Measurements from ENCODE around the gene RNF38. TPM values are rescaled to one million over a fixed set of nuclear protein-coding genes. Genes with fewer than 3 reads are reported as not detected.

Gene RNF38
- total and polyA plus RNA-seq, 2 experiments from 2014 or later: 13.7 to 61.9 TPM

DNA sequence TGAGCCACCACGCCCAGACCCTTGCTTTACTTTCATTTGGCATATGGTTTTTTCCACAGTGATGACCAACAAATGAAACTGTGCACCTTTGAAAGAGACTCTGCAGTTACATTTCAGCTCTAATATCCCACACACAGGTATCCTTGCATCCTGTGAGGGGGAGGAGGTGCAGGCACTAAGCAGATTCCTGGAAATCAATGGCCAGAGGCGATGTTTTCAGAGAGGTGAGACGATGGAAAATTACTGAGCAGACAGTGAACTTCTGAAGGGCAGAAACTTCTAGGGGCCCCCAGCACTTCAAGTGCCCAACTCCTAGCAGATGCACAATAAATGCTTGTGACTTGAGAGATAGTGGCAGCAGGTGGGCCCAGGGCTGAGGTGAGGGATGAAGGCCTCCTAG is 112.0 kb downstream of the RNF38 start:
- Histone ChIP-seq H3K36me3 (ENCODE audit: insufficient read depth) (no peaks in the 10 kb centered on the region), H3K4me2 (no peak overlapping the region), H3F3A (replicated peaks; ENCODE audit: low read depth) (no peaks in the 10 kb centered on the region), H3K9me2 (ENCODE audit: insufficient read depth) (no peaks in the 10 kb centered on the region), H2AFZ (no peak overlapping the region), H3K27me3 (ENCODE audit: insufficient read depth) (no peaks in the 10 kb centered on the region), H4K20me1 (replicated peaks; ENCODE audit: insufficient read depth) (no peaks in the 10 kb centered on the region), H3K79me2 (replicated peaks; ENCODE audit: insufficient read depth) (no peaks in the 10 kb centered on the region), H3K27ac (ENCODE audit: low read depth) (no peak overlapping the region), H3K4me3 (no peak overlapping the region), H3K4me1 (ENCODE audit: insufficient read depth) (no peaks in the 10 kb centered on the region)
- DNase-seq (ENCODE audit: low spot score): no peak
- H3K4me1 Mint-ChIP-seq: peaks cover 10% of the 10 kb centered on the region
- no peaks in the 10 kb centered on the region for H3K36me3 Mint-ChIP-seq (ENCODE audit: low read depth)
- no peaks in the 10 kb centered on the region for H3K9me3 Mint-ChIP-seq
- H3K4me3 Mint-ChIP-seq: no peak overlapping the region
- ATAC-seq: no peak
- TF ChIP-seq, protein P1, sequence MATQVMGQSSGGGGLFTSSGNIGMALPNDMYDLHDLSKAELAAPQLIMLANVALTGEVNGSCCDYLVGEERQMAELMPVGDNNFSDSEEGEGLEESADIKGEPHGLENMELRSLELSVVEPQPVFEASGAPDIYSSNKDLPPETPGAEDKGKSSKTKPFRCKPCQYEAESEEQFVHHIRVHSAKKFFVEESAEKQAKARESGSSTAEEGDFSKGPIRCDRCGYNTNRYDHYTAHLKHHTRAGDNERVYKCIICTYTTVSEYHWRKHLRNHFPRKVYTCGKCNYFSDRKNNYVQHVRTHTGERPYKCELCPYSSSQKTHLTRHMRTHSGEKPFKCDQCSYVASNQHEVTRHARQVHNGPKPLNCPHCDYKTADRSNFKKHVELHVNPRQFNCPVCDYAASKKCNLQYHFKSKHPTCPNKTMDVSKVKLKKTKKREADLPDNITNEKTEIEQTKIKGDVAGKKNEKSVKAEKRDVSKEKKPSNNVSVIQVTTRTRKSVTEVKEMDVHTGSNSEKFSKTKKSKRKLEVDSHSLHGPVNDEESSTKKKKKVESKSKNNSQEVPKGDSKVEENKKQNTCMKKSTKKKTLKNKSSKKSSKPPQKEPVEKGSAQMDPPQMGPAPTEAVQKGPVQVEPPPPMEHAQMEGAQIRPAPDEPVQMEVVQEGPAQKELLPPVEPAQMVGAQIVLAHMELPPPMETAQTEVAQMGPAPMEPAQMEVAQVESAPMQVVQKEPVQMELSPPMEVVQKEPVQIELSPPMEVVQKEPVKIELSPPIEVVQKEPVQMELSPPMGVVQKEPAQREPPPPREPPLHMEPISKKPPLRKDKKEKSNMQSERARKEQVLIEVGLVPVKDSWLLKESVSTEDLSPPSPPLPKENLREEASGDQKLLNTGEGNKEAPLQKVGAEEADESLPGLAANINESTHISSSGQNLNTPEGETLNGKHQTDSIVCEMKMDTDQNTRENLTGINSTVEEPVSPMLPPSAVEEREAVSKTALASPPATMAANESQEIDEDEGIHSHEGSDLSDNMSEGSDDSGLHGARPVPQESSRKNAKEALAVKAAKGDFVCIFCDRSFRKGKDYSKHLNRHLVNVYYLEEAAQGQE (IDR thresholded peaks at IDR 0.05; ENCODE audit: unreplicated experiment): no peak
- TF ChIP-seq ZNF114 (CRISPR knock-in tag; IDR thresholded peaks at IDR 0.05): no peak
- TF ChIP-seq, protein P2, sequence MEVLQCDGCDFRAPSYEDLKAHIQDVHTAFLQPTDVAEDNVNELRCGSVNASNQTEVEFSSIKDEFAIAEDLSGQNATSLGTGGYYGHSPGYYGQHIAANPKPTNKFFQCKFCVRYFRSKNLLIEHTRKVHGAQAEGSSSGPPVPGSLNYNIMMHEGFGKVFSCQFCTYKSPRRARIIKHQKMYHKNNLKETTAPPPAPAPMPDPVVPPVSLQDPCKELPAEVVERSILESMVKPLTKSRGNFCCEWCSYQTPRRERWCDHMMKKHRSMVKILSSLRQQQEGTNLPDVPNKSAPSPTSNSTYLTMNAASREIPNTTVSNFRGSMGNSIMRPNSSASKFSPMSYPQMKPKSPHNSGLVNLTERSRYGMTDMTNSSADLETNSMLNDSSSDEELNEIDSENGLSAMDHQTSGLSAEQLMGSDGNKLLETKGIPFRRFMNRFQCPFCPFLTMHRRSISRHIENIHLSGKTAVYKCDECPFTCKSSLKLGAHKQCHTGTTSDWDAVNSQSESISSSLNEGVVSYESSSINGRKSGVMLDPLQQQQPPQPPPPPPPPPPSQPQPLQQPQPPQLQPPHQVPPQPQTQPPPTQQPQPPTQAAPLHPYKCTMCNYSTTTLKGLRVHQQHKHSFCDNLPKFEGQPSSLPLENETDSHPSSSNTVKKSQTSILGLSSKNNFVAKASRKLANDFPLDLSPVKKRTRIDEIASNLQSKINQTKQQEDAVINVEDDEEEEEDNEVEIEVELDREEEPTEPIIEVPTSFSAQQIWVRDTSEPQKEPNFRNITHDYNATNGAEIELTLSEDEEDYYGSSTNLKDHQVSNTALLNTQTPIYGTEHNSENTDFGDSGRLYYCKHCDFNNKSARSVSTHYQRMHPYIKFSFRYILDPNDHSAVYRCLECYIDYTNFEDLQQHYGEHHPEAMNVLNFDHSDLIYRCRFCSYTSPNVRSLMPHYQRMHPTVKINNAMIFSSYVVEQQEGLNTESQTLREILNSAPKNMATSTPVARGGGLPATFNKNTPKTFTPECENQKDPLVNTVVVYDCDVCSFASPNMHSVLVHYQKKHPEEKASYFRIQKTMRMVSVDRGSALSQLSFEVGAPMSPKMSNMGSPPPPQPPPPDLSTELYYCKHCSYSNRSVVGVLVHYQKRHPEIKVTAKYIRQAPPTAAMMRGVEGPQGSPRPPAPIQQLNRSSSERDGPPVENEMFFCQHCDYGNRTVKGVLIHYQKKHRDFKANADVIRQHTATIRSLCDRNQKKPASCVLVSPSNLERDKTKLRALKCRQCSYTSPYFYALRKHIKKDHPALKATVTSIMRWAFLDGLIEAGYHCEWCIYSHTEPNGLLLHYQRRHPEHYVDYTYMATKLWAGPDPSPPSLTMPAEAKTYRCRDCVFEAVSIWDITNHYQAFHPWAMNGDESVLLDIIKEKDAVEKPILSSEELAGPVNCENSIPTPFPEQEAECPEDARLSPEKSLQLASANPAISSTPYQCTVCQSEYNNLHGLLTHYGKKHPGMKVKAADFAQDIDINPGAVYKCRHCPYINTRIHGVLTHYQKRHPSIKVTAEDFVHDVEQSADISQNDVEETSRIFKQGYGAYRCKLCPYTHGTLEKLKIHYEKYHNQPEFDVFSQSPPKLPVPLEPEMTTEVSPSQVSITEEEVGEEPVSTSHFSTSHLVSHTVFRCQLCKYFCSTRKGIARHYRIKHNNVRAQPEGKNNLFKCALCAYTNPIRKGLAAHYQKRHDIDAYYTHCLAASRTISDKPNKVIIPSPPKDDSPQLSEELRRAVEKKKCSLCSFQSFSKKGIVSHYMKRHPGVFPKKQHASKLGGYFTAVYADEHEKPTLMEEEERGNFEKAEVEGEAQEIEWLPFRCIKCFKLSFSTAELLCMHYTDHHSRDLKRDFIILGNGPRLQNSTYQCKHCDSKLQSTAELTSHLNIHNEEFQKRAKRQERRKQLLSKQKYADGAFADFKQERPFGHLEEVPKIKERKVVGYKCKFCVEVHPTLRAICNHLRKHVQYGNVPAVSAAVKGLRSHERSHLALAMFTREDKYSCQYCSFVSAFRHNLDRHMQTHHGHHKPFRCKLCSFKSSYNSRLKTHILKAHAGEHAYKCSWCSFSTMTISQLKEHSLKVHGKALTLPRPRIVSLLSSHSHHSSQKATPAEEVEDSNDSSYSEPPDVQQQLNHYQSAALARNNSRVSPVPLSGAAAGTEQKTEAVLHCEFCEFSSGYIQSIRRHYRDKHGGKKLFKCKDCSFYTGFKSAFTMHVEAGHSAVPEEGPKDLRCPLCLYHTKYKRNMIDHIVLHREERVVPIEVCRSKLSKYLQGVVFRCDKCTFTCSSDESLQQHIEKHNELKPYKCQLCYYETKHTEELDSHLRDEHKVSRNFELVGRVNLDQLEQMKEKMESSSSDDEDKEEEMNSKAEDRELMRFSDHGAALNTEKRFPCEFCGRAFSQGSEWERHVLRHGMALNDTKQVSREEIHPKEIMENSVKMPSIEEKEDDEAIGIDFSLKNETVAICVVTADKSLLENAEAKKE (CRISPR knock-in tag; IDR thresholded peaks at IDR 0.05): no peak
- TF ChIP-seq JUNB (IDR thresholded peaks at IDR 0.05; ENCODE audit: unreplicated experiment): no peak
- TF ChIP-seq ZNF331 (CRISPR knock-in tag; IDR thresholded peaks at IDR 0.05; ENCODE audit: low read depth): no peak
- TF ChIP-seq EZH2 (IDR thresholded peaks at IDR 0.05; ENCODE audit: low read depth, unreplicated experiment): no peak
- no peak for TF ChIP-seq POLR2AphosphoS5 (IDR thresholded peaks at IDR 0.05; ENCODE audit: low read depth)
- TF ChIP-seq EZH2phosphoT487 (IDR thresholded peaks at IDR 0.05; ENCODE audit: unreplicated experiment): no peak
- no peak for TF ChIP-seq NANOG (IDR thresholded peaks at IDR 0.05; ENCODE audit: borderline replicate concordance)
- TF ChIP-seq, protein P3, sequence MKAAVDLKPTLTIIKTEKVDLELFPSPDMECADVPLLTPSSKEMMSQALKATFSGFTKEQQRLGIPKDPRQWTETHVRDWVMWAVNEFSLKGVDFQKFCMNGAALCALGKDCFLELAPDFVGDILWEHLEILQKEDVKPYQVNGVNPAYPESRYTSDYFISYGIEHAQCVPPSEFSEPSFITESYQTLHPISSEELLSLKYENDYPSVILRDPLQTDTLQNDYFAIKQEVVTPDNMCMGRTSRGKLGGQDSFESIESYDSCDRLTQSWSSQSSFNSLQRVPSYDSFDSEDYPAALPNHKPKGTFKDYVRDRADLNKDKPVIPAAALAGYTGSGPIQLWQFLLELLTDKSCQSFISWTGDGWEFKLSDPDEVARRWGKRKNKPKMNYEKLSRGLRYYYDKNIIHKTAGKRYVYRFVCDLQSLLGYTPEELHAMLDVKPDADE (IDR thresholded peaks at IDR 0.05): no peak
- peaks cover 5% of the 10 kb centered on the region for H3K27me3 Mint-ChIP-seq (ENCODE audit: insufficient read depth, low read depth, poor library complexity)
- no peak overlapping the region for H3K27ac Mint-ChIP-seq

All from GM23338 (cell line).